ENCODE results near the gene STAM.

DNA sequence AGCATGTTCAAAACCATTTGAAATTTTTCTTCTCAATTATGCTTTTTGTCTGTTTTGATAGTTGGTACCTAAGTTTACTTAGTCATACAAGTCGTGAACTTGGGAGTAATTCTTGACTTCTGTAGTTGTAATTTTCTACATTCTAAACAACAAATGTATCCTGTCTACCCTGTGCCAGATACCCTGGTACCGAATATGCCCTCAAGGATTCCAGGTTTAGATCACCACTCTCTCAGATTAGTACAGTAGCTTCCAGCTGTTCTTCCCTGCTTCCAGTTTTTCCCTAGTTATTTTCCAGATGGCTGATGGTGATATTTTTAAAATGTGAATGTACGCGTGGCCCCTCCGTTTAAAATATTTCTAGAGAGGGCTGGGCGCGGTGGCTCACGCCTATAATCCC is 6.5 kb downstream of the STAM start:
- TF ChIP-seq POLR2A (IDR thresholded peaks at IDR 0.05; ENCODE audit: low read length) (no peak), GATA1 (IDR thresholded peaks at IDR 0.05; ENCODE audit: low read depth, low read length) (no peak)
